ENCODE results near the gene FIBP.

FIBP gene

DNA sequence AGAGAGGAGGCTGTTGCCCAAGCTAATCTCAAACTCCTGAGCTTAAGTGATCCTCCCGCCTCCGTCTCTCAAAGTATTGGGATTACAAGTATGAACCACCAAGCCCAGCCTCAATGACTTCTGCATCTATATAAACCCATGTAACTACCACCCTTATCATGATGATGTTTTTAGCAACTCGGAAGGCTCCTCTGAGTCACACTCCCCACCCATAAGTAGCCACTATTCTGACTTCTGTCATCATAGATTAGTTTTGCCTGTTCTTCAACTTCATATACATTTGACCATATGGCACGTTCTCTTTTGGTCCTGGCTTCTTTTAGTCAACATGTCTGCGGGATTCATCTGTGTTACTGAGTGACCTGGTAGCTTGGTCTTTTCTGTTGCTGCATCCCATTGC, 18.3 kb upstream of the FIBP start:
- in situ Hi-C loops (cut with MboI; ENCODE audit: low sequenced_read_pairs, unreplicated experiment) = no loop called here
- TF ChIP-seq, protein P1, sequence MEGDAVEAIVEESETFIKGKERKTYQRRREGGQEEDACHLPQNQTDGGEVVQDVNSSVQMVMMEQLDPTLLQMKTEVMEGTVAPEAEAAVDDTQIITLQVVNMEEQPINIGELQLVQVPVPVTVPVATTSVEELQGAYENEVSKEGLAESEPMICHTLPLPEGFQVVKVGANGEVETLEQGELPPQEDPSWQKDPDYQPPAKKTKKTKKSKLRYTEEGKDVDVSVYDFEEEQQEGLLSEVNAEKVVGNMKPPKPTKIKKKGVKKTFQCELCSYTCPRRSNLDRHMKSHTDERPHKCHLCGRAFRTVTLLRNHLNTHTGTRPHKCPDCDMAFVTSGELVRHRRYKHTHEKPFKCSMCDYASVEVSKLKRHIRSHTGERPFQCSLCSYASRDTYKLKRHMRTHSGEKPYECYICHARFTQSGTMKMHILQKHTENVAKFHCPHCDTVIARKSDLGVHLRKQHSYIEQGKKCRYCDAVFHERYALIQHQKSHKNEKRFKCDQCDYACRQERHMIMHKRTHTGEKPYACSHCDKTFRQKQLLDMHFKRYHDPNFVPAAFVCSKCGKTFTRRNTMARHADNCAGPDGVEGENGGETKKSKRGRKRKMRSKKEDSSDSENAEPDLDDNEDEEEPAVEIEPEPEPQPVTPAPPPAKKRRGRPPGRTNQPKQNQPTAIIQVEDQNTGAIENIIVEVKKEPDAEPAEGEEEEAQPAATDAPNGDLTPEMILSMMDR (IDR thresholded peaks at IDR 0.05; ENCODE audit: borderline replicate concordance, control extremely low read depth, extremely low read depth, insufficient read depth, missing control alignments) = no peak
- no peak for DNase-seq (ENCODE audit: low spot score)

DNA sequence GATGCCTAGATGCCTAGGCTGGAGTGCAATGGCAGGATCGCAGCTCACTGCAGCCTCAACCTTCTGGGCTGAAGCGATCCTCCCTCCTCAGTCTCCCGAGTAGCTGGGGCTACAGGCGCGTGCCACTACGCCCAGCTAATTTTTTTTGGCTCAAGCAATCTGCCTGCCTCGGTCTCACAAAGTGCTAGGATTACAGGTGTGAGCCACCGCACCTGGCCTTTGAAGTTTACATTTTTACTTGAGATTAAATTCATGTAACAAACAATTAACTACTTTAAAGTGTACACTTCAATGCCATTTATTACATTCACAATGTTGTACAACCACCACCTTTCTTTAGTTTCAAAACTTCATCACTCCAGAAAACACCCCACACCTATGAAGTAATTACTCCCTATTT, 15.4 kb upstream of the FIBP start:
- in situ Hi-C loops (cut with MboI; ENCODE audit: low sequenced_read_pairs, unreplicated experiment) = no loop called here
- DNase-seq (ENCODE audit: low spot score) = no peak
- TF ChIP-seq, protein P1 (IDR thresholded peaks at IDR 0.05; ENCODE audit: borderline replicate concordance, control extremely low read depth, extremely low read depth, insufficient read depth, missing control alignments) = no peak

DNA sequence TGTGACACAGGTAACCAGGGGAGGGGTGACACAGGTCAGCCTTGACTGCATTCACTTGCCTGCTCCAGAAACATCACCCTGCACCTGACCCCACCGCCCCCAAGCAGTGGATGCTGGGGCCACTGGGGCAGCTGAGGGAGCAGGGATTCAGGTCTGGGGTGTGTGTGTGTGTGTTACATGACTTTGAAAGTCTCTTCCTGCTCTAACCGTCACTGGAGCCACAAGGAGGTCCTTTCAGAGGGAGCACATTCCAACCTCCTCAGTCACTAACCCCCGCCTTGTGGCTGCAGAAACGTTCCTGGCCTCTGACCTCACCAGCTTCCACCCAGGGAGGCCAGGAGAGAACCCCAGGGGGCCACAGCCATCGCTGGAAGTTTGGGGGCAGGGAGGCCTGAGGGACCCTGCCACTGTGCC, 14.8 kb upstream of the FIBP start:
- no peak for DNase-seq (ENCODE audit: low spot score)
- in situ Hi-C loops (cut with MboI; ENCODE audit: low sequenced_read_pairs, unreplicated experiment) = no loop called here
- TF ChIP-seq, protein P1 (IDR thresholded peaks at IDR 0.05; ENCODE audit: borderline replicate concordance, control extremely low read depth, extremely low read depth, insufficient read depth, missing control alignments) = no peak

DNA sequence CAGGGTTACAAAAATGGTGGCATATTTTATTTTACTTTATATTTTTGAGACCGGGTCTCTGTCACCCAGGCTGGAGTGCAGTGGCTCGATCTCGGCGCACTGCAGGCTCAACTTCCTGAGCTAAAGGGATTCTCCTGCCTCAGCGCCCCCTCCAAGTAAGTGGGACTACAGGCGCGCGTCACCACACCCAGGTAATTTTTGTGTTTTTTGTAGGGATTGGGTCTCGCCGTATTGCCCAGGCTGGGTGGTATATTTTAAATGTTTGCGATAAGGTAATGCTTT, 12.6 kb upstream of the FIBP start:
- in situ Hi-C loops (cut with MboI; ENCODE audit: low sequenced_read_pairs, unreplicated experiment) = no loop called here
- DNase-seq (ENCODE audit: low spot score) = no peak
- TF ChIP-seq, protein P1 (IDR thresholded peaks at IDR 0.05; ENCODE audit: borderline replicate concordance, control extremely low read depth, extremely low read depth, insufficient read depth, missing control alignments) = no peak

DNA sequence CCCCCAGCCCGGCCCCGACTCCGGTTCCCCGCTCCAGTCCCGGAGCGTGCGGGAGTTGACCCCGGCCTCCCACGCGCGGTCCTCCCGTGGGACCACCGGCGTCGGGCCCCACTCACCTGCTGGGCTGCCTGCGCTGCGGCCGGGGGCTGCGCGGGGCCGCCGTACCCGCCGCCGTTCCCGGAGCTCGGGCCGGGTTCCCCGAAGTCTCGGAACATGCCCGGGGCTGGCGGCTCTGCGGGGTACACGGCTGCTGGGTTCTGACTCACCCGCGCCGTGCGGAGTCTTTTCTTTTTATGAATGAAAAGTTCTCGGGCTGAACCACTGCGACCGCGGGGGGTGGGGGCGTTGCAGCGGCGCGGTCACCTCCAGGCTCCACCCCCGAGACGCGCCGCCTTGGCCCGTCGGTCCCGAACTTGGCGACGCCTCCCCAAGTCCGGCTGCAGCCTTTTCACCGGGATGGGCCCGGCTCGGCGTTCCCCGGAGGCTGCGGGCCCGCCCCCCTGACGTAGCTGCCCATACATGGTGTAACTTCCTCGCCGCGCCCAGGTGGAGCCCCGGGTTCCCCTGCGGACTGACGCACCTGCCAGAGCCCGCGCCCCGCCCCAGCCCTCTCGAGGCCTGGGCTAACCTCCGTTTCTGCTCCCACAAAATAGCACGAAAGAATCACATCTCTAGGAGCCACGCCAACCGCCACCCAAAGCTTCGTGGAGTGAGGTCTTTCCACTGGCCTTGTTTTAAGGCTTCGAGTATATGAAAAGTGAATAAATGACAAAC, 12.0 kb upstream of the FIBP start, which contains the start of gene FOSL1:
Gene FOSL1, minus strand, starts transcription at position 264 of the 774 bp plus-strand sequence. Its CDS starts 49 bp downstream, at position 215.
- in situ Hi-C loops (cut with MboI; ENCODE audit: low sequenced_read_pairs, unreplicated experiment) = no loop called here
- TF ChIP-seq, protein P1 (IDR thresholded peaks at IDR 0.05; ENCODE audit: borderline replicate concordance, control extremely low read depth, extremely low read depth, insufficient read depth, missing control alignments) = no peak
- peak; percentile 93 for DNase-seq (ENCODE audit: low spot score)

DNA sequence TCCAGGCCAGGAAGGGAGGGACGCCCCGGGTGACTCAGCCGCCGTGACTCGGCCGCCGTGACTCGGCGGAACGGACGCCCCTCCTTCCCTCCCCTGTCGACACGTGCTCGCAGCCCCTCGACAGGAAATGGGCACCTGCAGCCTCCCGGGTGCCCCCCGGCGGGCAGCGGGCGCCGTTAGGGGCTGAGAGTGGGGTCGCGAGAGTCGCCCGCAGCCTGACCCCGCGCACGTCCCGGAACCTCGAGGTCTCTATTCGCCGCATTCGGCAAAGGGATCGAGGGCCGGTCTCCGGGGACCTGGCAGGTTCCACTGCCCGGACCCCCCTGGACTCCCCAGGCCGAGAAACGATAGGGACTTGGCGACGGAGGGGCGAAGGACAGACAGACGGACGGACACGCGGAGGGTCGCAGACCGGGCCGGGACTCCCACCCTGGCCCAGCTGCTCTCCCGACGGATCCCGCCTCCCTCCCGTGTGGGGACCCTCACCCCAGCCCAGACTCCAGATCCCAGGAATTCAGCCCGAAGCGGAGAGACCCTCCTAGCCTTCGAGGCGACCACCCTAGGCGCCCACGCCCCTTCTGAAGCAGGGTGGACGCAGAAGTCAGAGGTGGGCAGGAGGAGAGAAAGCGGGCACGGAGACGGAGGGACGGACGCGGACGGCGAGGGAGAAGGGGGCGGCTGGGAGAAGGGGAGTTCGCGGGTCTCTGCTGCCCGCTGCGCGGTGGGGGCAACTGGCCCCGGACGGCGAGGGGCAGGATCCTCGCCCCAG, 11.3 kb upstream of the FIBP start:
- TF ChIP-seq, protein P1 (IDR thresholded peaks at IDR 0.05; ENCODE audit: borderline replicate concordance, control extremely low read depth, extremely low read depth, insufficient read depth, missing control alignments) = no peak
- peak; percentile 65 for DNase-seq (ENCODE audit: low spot score)
- in situ Hi-C loops (cut with MboI; ENCODE audit: low sequenced_read_pairs, unreplicated experiment) = no loop called here
